GM23338 (cell line): ENCODE measurements around the gene LPO. TPM values are rescaled to one million over a fixed set of nuclear protein-coding genes. Genes with fewer than 3 reads are reported as not detected.

ENCODE experiments used
- ATAC-seq: fragments of 200-7000 bp; cut with Tn5 transposase; 3 replicates; pipeline ENCODE4 v1.9.1; 2020
- DNase-seq: peaks from one replicate; pipeline ENCODE4 v3.0.0-alpha.2; 2015; ENCODE audit warnings: low spot score
- H2AFZ ChIP-seq: fragments of 200-600 bp; sonication (generic); 2 replicates; pipeline ENCODE4 v1.8.0; 2016; ENCODE audit warnings: antibody characterized with exemption, mild to moderate bottlenecking, moderate library complexity
- H3F3A ChIP-seq: fragments of 200-600 bp; sonication (generic); replicated peaks from 2 replicates; pipeline ENCODE4 v1.8.0; 2017; ENCODE audit warnings: antibody characterized with exemption, mixed run types, low read depth
- H3K27ac ChIP-seq: fragments of 200-600 bp; sonication (generic); 2 replicates; pipeline ENCODE4 v1.6.1; 2016; ENCODE audit warnings: low read depth
- H3K27me3 ChIP-seq: fragments of 200-600 bp; sonication (generic); 2 replicates; pipeline ENCODE4 v1.8.0; 2016; ENCODE audit warnings: mild to moderate bottlenecking, mixed run types, moderate library complexity; ENCODE audit not compliant: insufficient read depth
- H3K36me3 ChIP-seq: fragments of 200-600 bp; sonication (generic); 2 replicates; pipeline ENCODE4 v1.8.0; 2016; ENCODE audit warnings: mild to moderate bottlenecking; ENCODE audit not compliant: insufficient read depth
- H3K4me1 ChIP-seq: fragments of 200-600 bp; sonication (generic); 2 replicates; pipeline ENCODE4 v1.8.0; 2016; ENCODE audit warnings: mild to moderate bottlenecking, moderate library complexity; ENCODE audit not compliant: insufficient read depth
- H3K4me2 ChIP-seq: fragments of 200-600 bp; sonication (generic); 2 replicates; pipeline ENCODE4 v1.7.1; 2017; ENCODE audit warnings: mixed run types
- H3K4me3 ChIP-seq: fragments of 200-600 bp; sonication (generic); 2 replicates; pipeline ENCODE4 v1.6.1; 2016; ENCODE audit warnings: mixed run types
- H3K79me2 ChIP-seq: fragments of 200-600 bp; sonication (generic); replicated peaks from 2 replicates; pipeline ENCODE4 v1.8.0; 2017; ENCODE audit warnings: mild to moderate bottlenecking; ENCODE audit not compliant: insufficient read depth
- H3K9me2 ChIP-seq: fragments of 200-600 bp; sonication (generic); 2 replicates; pipeline ENCODE4 v1.8.0; 2017; ENCODE audit not compliant: insufficient read depth
- H4K20me1 ChIP-seq: fragments of 200-600 bp; sonication (generic); replicated peaks from 2 replicates; pipeline ENCODE4 v1.8.0; 2017; ENCODE audit warnings: mild to moderate bottlenecking; ENCODE audit not compliant: insufficient read depth
- H3K27ac Mint-ChIP-seq: 2 replicates; pipeline ENCODE4 v1.8.0; 2020; ENCODE audit warnings: inconsistent platforms, mild to moderate bottlenecking, moderate library complexity, mixed read lengths
- H3K27me3 Mint-ChIP-seq: 3 replicates; pipeline ENCODE4 v1.8.0; 2022; ENCODE audit warnings: low read depth, mild to moderate bottlenecking, moderate library complexity, mixed read lengths, inconsistent platforms; ENCODE audit not compliant: insufficient read depth, poor library complexity
- H3K36me3 Mint-ChIP-seq: 3 replicates; pipeline ENCODE4 v1.8.0; 2021; ENCODE audit warnings: low read depth, mild to moderate bottlenecking, inconsistent platforms, moderate library complexity, mixed read lengths
- H3K4me1 Mint-ChIP-seq: 3 replicates; pipeline ENCODE4 v1.8.0; 2020; ENCODE audit warnings: mild to moderate bottlenecking, inconsistent platforms, mixed read lengths
- H3K4me3 Mint-ChIP-seq: 3 replicates; pipeline ENCODE4 v1.8.0; 2021; ENCODE audit warnings: moderate library complexity, mild to moderate bottlenecking, inconsistent platforms, mixed read lengths
- H3K9me3 Mint-ChIP-seq: 3 replicates; pipeline ENCODE4 v1.8.0; 2020; ENCODE audit warnings: moderate library complexity, mild to moderate bottlenecking, inconsistent platforms, mixed read lengths
- CREB1 ChIP-seq: fragments of 250-450 bp; sonication (Bioruptor Pico); IDR thresholded peaks from 2 replicates; pipeline ENCODE4 v1.5.0; 2020; ENCODE audit warnings: low read depth, mild to moderate bottlenecking, moderate library complexity
- ETS1 ChIP-seq: IDR thresholded peaks from 2 replicates; pipeline ENCODE4 v1.6.1; 2016; ENCODE audit warnings: antibody characterized with exemption
- EZH2 ChIP-seq: fragments of 200-600 bp; sonication (generic); IDR thresholded peaks from one replicate; pipeline ENCODE4 v1.8.0; 2017; ENCODE audit warnings: antibody characterized with exemption, mild to moderate bottlenecking, low read depth; ENCODE audit not compliant: unreplicated experiment
- EZH2phosphoT487 ChIP-seq: fragments of 200-600 bp; sonication (generic); IDR thresholded peaks from one replicate; pipeline ENCODE4 v1.8.1; 2018; ENCODE audit warnings: antibody characterized with exemption; ENCODE audit not compliant: unreplicated experiment
- JUNB ChIP-seq: IDR thresholded peaks from one replicate; pipeline ENCODE4 v1.6.1; 2016; ENCODE audit warnings: antibody characterized with exemption; ENCODE audit not compliant: unreplicated experiment
- NANOG ChIP-seq: IDR thresholded peaks from 2 replicates; pipeline ENCODE4 v1.6.1; 2016; ENCODE audit warnings: antibody characterized with exemption, borderline replicate concordance
- POLR2AphosphoS5 ChIP-seq: IDR thresholded peaks from 2 replicates; pipeline ENCODE4 v1.6.1; 2016; ENCODE audit warnings: antibody characterized with exemption, low read depth
- REST ChIP-seq: IDR thresholded peaks from one replicate; pipeline ENCODE4 v1.6.1; 2018; ENCODE audit warnings: antibody characterized with exemption; ENCODE audit not compliant: unreplicated experiment
- STAT1 ChIP-seq: IDR thresholded peaks from one replicate; pipeline ENCODE4 v1.6.1; 2016; ENCODE audit warnings: antibody characterized with exemption; ENCODE audit not compliant: unreplicated experiment
- ZNF114 ChIP-seq: fragments of 250-450 bp; sonication (Bioruptor Pico); IDR thresholded peaks from 2 replicates; pipeline ENCODE4 v1.5.0; 2020; ENCODE audit warnings: mild to moderate bottlenecking, moderate library complexity
- ZNF331 ChIP-seq: fragments of 250-450 bp; sonication (Bioruptor Pico); IDR thresholded peaks from 2 replicates; pipeline ENCODE4 v1.5.0; 2020; ENCODE audit warnings: low read depth, mild to moderate bottlenecking, moderate library complexity
- ZNF462 ChIP-seq: fragments of 250-450 bp; sonication (Bioruptor Pico); IDR thresholded peaks from 2 replicates; pipeline ENCODE4 v1.5.0; 2020; ENCODE audit warnings: mild to moderate bottlenecking, moderate library complexity
- polyA plus RNA-seq: library from polyadenylated mRNA; unstranded; fragments of >200 nt; fragmentation: Nextera tagmentation; extraction: Ambion mirVana; gene quantifications from 2 replicates; pipeline ENCODE4 v1.2.1, GENCODE V29; 2016
- total RNA-seq: library from RNA; depleted of rRNA; stranded (reverse); fragments of >200 nt; shearing (Covaris generic); gene quantifications from 2 replicates; pipeline ENCODE4 v1.2.3, GENCODE V29; 2014

The LPO gene
- total and polyA plus RNA-seq, 2 experiments from 2014 or later: 0.13 to 0.35 TPM

GRCh38 chr17:58204796-58205195, 33.6 kb upstream of the LPO start:
- no peaks in the 10 kb centered on the region; the same call in 1 of the 2 replicates for H4K20me1 ChIP-seq
- H3K27ac ChIP-seq: no peak overlapping the region
- no peaks in the 10 kb centered on the region for H3K79me2 ChIP-seq
- H3K4me3 ChIP-seq: no peak overlapping the region
- TF ChIP-seq NANOG (no peak), POLR2AphosphoS5 (no peak), CREB1 (CRISPR knock-in tag) (no peak), ZNF114 (no peak), ZNF331 (CRISPR knock-in tag) (no peak)
- Mint-ChIP-seq H3K27ac (no peak overlapping the region), H3K4me3 (no peak overlapping the region), H3K27me3 (peaks cover 10% of the 10 kb centered on the region), H3K4me1 (no peaks in the 10 kb centered on the region; the same call in 2 of the 3 replicates), H3K36me3 (peaks cover 8% of the 10 kb centered on the region), H3K9me3 (no peaks in the 10 kb centered on the region)
- no peaks in the 10 kb centered on the region for H3K9me2 ChIP-seq
- H3K4me1 ChIP-seq: no peaks in the 10 kb centered on the region
- H3F3A ChIP-seq: no peaks in the 10 kb centered on the region
- H3K36me3 ChIP-seq: no peaks in the 10 kb centered on the region
- H3K27me3 ChIP-seq: 0 out of 2 replicates have a peak, but pooled peaks cover 3% of the 10 kb centered on the region
- H2AFZ ChIP-seq: no peak overlapping the region
- no peak overlapping the region for H3K4me2 ChIP-seq
- no peak for DNase-seq
- ATAC-seq: no peak

- no peak overlapping the region for H3K4me2 ChIP-seq
- TF ChIP-seq NANOG (no peak), ZNF462 (CRISPR knock-in tag) (no peak), JUNB (no peak), STAT1 (no peak), EZH2phosphoT487 (no peak), EZH2 (no peak), ETS1 (no peak), POLR2AphosphoS5 (no peak), REST (no peak)
These were observed 32.4 kb upstream of the LPO start for GRCh38 chr17:58205936-58206335.

More at GRCh38 chr17:58205936-58206335, 32.4 kb upstream of the LPO start:
- no peak for ATAC-seq
- no peaks in the 10 kb centered on the region for H3K4me1 Mint-ChIP-seq
- H3K4me3 ChIP-seq: no peak overlapping the region
- H3K79me2 ChIP-seq: no peaks in the 10 kb centered on the region
- H3F3A ChIP-seq: no peaks in the 10 kb centered on the region
- peaks cover 4% of the 10 kb centered on the region for H3K27me3 Mint-ChIP-seq
- H3K4me1 ChIP-seq: no peaks in the 10 kb centered on the region
- no peaks in the 10 kb centered on the region for H3K9me3 Mint-ChIP-seq
- H4K20me1 ChIP-seq: no peaks in the 10 kb centered on the region; the same call in 1 of the 2 replicates
- no peaks in the 10 kb centered on the region for H3K27me3 ChIP-seq
- H3K27ac ChIP-seq: no peak overlapping the region
- H3K9me2 ChIP-seq: no peaks in the 10 kb centered on the region
- no peaks in the 10 kb centered on the region for H3K36me3 ChIP-seq
- peaks cover 14% of the 10 kb centered on the region for H3K36me3 Mint-ChIP-seq
- H3K27ac Mint-ChIP-seq: no peak overlapping the region
- no peak overlapping the region for H2AFZ ChIP-seq
- DNase-seq: no peak
- H3K4me3 Mint-ChIP-seq: no peak overlapping the region
